Progenitor cell of endocrine pancreas (in vitro differentiated cells): ENCODE data around the gene ALDH9A1. TPM values are rescaled to one million over a fixed set of nuclear protein-coding genes. Genes with fewer than 3 reads are reported as not detected.

ENCODE experiments used
- DNase-seq: peaks from one replicate; pipeline ENCODE4 v3.0.0; 2021; ENCODE audit warnings: low spot score; ENCODE audit not compliant: unreplicated experiment
- H3K27ac Mint-ChIP-seq: 2 replicates; pipeline ENCODE4 v1.8.0; 2021; ENCODE audit warnings: mild to moderate bottlenecking, moderate library complexity, mixed read lengths
- H3K27me3 Mint-ChIP-seq: 2 replicates; pipeline ENCODE4 v1.8.0; 2021; ENCODE audit warnings: mixed read lengths
- H3K36me3 Mint-ChIP-seq: 2 replicates; pipeline ENCODE4 v1.8.0; 2022; ENCODE audit warnings: mixed read lengths; ENCODE audit not compliant: insufficient read depth
- H3K4me1 Mint-ChIP-seq: 2 replicates; pipeline ENCODE4 v1.8.0; 2021; ENCODE audit warnings: low read depth, mixed read lengths
- H3K4me3 Mint-ChIP-seq: 2 replicates; pipeline ENCODE4 v1.8.0; 2021; ENCODE audit warnings: low read depth, mild to moderate bottlenecking, moderate library complexity, mixed read lengths
- H3K9me3 Mint-ChIP-seq: 2 replicates; pipeline ENCODE4 v1.8.0; 2021; ENCODE audit warnings: low read depth, mixed read lengths
- total RNA-seq: library from RNA; stranded (reverse); gene quantifications from 2 replicates; pipeline ENCODE4 v1.2.1, GENCODE V29; 2021
- TF ChIP-seq, protein P1 (sequence below): fragments of 200-600 bp; sonication (generic); IDR thresholded peaks from one replicate; pipeline ENCODE4 v1.5.0; 2021; ENCODE audit warnings: antibody characterized with exemption, mild to moderate bottlenecking; ENCODE audit not compliant: unreplicated experiment

ALDH9A1 gene
- total RNA-seq, 1 donor from 2014 or later, result 37.3 TPM

DNA sequence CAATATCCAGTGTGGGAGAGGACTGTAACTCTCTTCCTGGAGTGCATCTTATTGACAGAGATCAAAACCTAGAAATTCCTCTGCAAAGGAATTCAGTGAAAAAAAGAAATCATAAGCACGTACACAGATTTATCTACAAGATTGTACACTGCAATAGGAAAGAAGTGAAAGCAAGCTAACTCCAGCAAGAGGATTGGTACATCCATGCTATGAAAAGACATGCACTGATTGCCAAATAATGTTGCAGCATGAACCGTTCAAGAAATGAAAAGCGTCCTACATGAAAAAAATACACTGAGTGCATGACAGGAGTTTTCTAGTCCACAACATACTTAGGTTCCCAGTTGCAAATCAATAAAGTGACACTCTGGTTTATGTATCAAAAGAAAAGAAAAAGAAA is 69.2 kb downstream of the ALDH9A1 start:
- Mint-ChIP-seq H3K4me1 (peaks cover 20% of the 10 kb centered on the region), H3K27me3 (no peaks in the 10 kb centered on the region), H3K27ac (peak overlapping the region; percentile 89), H3K9me3 (no peaks in the 10 kb centered on the region), H3K4me3 (peak overlapping the region; percentile 20), H3K36me3 (no peaks in the 10 kb centered on the region)
- TF ChIP-seq, protein P1, sequence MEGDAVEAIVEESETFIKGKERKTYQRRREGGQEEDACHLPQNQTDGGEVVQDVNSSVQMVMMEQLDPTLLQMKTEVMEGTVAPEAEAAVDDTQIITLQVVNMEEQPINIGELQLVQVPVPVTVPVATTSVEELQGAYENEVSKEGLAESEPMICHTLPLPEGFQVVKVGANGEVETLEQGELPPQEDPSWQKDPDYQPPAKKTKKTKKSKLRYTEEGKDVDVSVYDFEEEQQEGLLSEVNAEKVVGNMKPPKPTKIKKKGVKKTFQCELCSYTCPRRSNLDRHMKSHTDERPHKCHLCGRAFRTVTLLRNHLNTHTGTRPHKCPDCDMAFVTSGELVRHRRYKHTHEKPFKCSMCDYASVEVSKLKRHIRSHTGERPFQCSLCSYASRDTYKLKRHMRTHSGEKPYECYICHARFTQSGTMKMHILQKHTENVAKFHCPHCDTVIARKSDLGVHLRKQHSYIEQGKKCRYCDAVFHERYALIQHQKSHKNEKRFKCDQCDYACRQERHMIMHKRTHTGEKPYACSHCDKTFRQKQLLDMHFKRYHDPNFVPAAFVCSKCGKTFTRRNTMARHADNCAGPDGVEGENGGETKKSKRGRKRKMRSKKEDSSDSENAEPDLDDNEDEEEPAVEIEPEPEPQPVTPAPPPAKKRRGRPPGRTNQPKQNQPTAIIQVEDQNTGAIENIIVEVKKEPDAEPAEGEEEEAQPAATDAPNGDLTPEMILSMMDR, result no peak
- no peak for DNase-seq

DNA sequence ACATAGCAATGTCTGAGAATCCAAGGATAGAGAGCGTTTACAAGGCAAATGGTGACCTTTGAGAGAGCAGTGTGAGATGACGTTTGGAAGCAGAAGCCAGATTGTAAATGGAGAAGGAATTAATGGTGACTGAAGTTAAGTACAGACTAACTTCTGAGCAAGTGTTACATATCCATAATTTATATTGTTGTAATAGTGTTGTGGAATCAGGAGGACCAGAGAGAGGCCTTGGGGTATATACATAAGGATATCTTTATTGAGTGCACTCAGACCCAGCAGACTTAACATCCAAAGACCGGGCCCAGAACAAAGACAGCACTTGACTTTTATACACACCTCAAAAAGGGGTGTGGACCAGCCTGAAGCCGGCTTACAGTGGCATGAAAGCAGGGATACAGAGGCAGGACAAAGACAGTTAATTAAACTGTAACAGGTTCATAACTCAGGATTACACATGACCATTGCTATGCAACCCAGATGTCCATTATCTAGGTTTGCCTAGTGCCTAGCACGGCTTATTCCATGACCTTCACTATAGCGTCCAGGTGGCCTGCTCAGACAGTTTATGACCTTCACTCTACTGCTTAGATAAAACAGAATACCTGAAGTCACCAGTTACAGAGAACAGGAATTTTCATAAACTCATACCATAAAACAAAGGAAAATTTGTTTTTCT is 70.1 kb downstream of the ALDH9A1 start:
- H3K36me3 Mint-ChIP-seq, result no peaks in the 10 kb centered on the region
- H3K27me3 Mint-ChIP-seq, result no peaks in the 10 kb centered on the region
- TF ChIP-seq, protein P1, result no peak
- DNase-seq, result no peak
- H3K4me3 Mint-ChIP-seq, result no peak overlapping the region
- H3K9me3 Mint-ChIP-seq, result no peaks in the 10 kb centered on the region
- H3K4me1 Mint-ChIP-seq, result peaks cover 15% of the 10 kb centered on the region
- H3K27ac Mint-ChIP-seq, result no peak overlapping the region

DNA sequence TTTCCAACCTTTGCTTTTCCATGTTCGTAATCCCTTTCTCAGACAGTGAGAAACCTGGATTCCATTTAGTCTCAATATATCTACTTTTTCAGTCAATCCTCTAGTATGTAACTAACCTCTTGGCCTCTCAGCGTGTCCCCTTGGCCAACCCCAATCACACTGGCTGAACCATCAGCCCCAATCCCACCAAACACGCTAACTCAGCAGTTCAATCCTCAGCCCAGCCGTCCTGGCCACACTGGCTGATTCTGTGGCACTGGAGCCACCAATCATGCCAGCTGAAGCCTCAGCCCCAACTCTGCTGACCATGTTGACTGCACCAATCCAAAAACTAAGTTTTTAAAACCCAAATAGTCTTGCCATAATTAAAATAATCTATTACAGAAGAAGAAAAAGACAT is 73.9 kb downstream of the ALDH9A1 start:
- Mint-ChIP-seq H3K9me3 (no peaks in the 10 kb centered on the region), H3K4me3 (no peak overlapping the region), H3K36me3 (no peaks in the 10 kb centered on the region), H3K4me1 (peaks cover 8% of the 10 kb centered on the region), H3K27me3 (peaks cover 4% of the 10 kb centered on the region), H3K27ac (no peak overlapping the region)
- TF ChIP-seq, protein P1, result no peak
- no peak for DNase-seq

DNA sequence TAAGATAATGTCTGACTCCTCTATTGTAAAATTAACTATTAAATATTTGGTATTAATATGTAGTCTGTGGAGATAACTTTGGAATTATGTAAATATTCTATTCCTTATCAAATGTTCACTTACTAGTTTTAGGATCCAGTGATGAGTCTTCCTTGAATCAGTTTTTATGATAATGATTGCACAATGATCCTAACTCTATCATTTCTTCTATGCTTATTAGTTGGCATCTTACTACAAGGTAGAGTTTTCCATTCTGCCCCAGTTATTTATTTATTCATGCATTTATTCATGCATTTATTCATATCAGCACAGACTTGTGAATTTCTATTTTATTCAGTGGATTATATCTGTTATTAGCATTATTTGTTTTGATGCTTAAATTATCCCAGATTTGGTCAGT is 74.7 kb downstream of the ALDH9A1 start:
- TF ChIP-seq, protein P1, result no peak
- Mint-ChIP-seq H3K4me1 (peaks cover 4% of the 10 kb centered on the region), H3K36me3 (no peaks in the 10 kb centered on the region), H3K9me3 (no peaks in the 10 kb centered on the region), H3K4me3 (no peak overlapping the region), H3K27me3 (peaks cover 4% of the 10 kb centered on the region), H3K27ac (no peak overlapping the region)
- DNase-seq, result no peak

DNA sequence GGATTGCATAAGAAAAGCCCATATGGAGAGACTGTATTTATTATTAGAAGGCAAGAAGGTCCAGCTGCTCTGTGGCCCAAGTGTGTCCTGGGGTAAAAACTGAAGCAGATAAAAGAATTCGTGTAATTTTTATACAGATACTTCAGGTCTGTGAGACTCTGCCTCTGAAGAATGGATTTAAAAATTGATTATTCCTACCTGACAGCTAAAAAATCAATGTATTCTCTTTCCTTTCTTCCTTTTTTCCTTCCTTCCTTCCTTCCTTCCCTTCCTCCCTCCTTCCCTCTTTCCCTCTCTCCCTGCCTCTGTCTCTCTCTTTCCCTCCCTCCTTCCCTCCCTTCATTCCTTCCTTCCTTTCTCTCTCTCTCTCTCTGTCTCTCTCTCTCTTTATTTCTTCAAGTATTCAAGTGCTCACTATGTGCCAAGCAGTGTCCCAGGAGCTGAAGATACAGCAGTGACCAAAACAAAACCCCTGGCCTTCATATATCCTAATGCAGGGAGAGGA is 78.7 kb downstream of the ALDH9A1 start:
- TF ChIP-seq, protein P1, result no peak
- DNase-seq, result no peak
- Mint-ChIP-seq H3K27ac (no peak overlapping the region), H3K9me3 (no peaks in the 10 kb centered on the region), H3K27me3 (peaks cover 11% of the 10 kb centered on the region), H3K4me1 (no peaks in the 10 kb centered on the region), H3K36me3 (no peaks in the 10 kb centered on the region), H3K4me3 (no peak overlapping the region)
